HEK293 (cell line): ENCODE results near the gene MTMR1.

ENCODE experiments used
- CTCF ChIA-PET: fragments of 350-600 bp; formaldehyde crosslinking; extraction: SDS; loops from one replicate; lab custom pipeline; 2021; ENCODE audit warnings: antibody characterized with exemption; lab: Yijun Ruan, JAX
- POLR2A ChIA-PET: fragments of 300-600 bp; formaldehyde crosslinking; extraction: SDS; loops from one replicate; lab custom pipeline; 2020; ENCODE audit warnings: antibody characterized with exemption, inconsistent platforms; lab: Yijun Ruan, JAX
- H3K27ac ChIP-seq: fragments of 200-500 bp; sonication (Bioruptor generic); 2 replicates; pipeline ENCODE4 v1.5.1; 2014; ENCODE audit warnings: low read depth, low read length, control low read depth, inconsistent platforms; ENCODE audit errors: extremely low read depth
- H3K36me3 ChIP-seq, 2 experiments: fragments of 200-500 bp in 1 of 2; sonication (Bioruptor generic) in 1 of 2; 1 replicate in 1 of 2; 2 replicates in 1 of 2; pipeline ENCODE4 v1.5.1; 2014 to 2017; ENCODE audit warnings: inconsistent platforms in 2 of 2, low read length in 2 of 2; ENCODE audit not compliant: control insufficient read depth in 2 of 2, insufficient read depth in 1 of 2
- H3K4me1 ChIP-seq: fragments of 200-500 bp; sonication (Bioruptor generic); 2 replicates; pipeline ENCODE4 v1.5.1; 2014; ENCODE audit warnings: mild to moderate bottlenecking, low read length, inconsistent platforms; ENCODE audit not compliant: control insufficient read depth, insufficient read depth
- H3K4me3 ChIP-seq: 2 replicates; pipeline ENCODE4 v1.5.1; 2011; ENCODE audit warnings: low read depth, mild to moderate bottlenecking, control low read depth, low read length, moderate library complexity
- H3K9me3 ChIP-seq: fragments of 200-500 bp; sonication (Bioruptor generic); 2 replicates; pipeline ENCODE4 v1.5.1; 2014; ENCODE audit warnings: low read depth, low read length, inconsistent platforms; ENCODE audit not compliant: control insufficient read depth, insufficient read depth
- BCL11B ChIP-seq: fragments of 450-650 bp; formaldehyde crosslinking; IDR thresholded peaks from 2 replicates; pipeline ENCODE4 v1.5.1; 2016; ENCODE audit warnings: low read depth, missing biosample characterization, missing genetic modification characterization
- GLIS1 ChIP-seq: fragments of 450-650 bp; formaldehyde crosslinking; IDR thresholded peaks from 2 replicates; pipeline ENCODE4 v1.5.1; 2016; ENCODE audit warnings: missing biosample characterization, missing genetic modification characterization
- KLF17 ChIP-seq: fragments of 450-650 bp; formaldehyde crosslinking; IDR thresholded peaks from 2 replicates; pipeline ENCODE4 v1.5.1; 2016; ENCODE audit warnings: missing biosample characterization, missing genetic modification characterization
- OVOL3 ChIP-seq: fragments of 450-650 bp; formaldehyde crosslinking; IDR thresholded peaks from 2 replicates; pipeline ENCODE4 v1.5.1; 2016; ENCODE audit warnings: missing biosample characterization, missing genetic modification characterization
- PATZ1 ChIP-seq: fragments of 450-650 bp; formaldehyde crosslinking; IDR thresholded peaks from 2 replicates; pipeline ENCODE4 v1.5.1; 2016; ENCODE audit warnings: missing biosample characterization, missing genetic modification characterization
- PRDM1 ChIP-seq: fragments of 450-650 bp; formaldehyde crosslinking; IDR thresholded peaks from 2 replicates; pipeline ENCODE4; 2016; ENCODE audit warnings: missing biosample characterization, missing genetic modification characterization
- SP3 ChIP-seq: fragments of 450-650 bp; formaldehyde crosslinking; IDR thresholded peaks from 2 replicates; pipeline ENCODE4 v1.5.1; 2016; ENCODE audit warnings: missing biosample characterization, missing genetic modification characterization
- SP7 ChIP-seq: fragments of 450-650 bp; formaldehyde crosslinking; IDR thresholded peaks from 2 replicates; pipeline ENCODE4 v1.5.1; 2016; ENCODE audit warnings: missing biosample characterization, missing genetic modification characterization
- ZBTB10 ChIP-seq: fragments of 450-650 bp; formaldehyde crosslinking; IDR thresholded peaks from 2 replicates; pipeline ENCODE4 v1.5.1; 2016; ENCODE audit warnings: missing biosample characterization, missing genetic modification characterization
- ZBTB20 ChIP-seq: fragments of 450-650 bp; formaldehyde crosslinking; IDR thresholded peaks from 2 replicates; pipeline ENCODE4 v1.5.1; 2016; ENCODE audit warnings: missing biosample characterization, missing genetic modification characterization
- ZBTB26 ChIP-seq: fragments of 450-650 bp; formaldehyde crosslinking; optimal IDR thresholded peaks from 2 replicates; pipeline ENCODE3; 2016; ENCODE audit warnings: missing biosample characterization, mild to moderate bottlenecking, missing genetic modification characterization
- ZEB2 ChIP-seq: fragments of 450-650 bp; formaldehyde crosslinking; IDR thresholded peaks from 2 replicates; pipeline ENCODE4 v1.5.1; 2016; ENCODE audit warnings: missing biosample characterization, missing genetic modification characterization
- ZIC2 ChIP-seq: fragments of 450-650 bp; formaldehyde crosslinking; IDR thresholded peaks from 2 replicates; pipeline ENCODE4 v1.5.1; 2016; ENCODE audit warnings: missing biosample characterization, missing genetic modification characterization
- ZNF132 ChIP-seq: fragments of 450-650 bp; formaldehyde crosslinking; IDR thresholded peaks from 2 replicates; pipeline ENCODE4 v1.5.1; 2017; ENCODE audit warnings: missing biosample characterization, missing genetic modification characterization, borderline replicate concordance
- ZNF140 ChIP-seq: fragments of 450-650 bp; formaldehyde crosslinking; IDR thresholded peaks from 2 replicates; pipeline ENCODE4 v1.5.1; 2016; ENCODE audit warnings: missing biosample characterization, missing genetic modification characterization
- ZNF146 ChIP-seq: fragments of 450-650 bp; formaldehyde crosslinking; IDR thresholded peaks from 2 replicates; pipeline ENCODE4 v1.5.1; 2016; ENCODE audit warnings: missing biosample characterization, missing genetic modification characterization
- ZNF2 ChIP-seq: fragments of 450-650 bp; formaldehyde crosslinking; IDR thresholded peaks from 2 replicates; pipeline ENCODE4 v1.5.1; 2016; ENCODE audit warnings: missing biosample characterization, missing genetic modification characterization
- ZNF335 ChIP-seq: fragments of 450-650 bp; formaldehyde crosslinking; conservative IDR thresholded peaks from 2 replicates; pipeline ENCODE4 v1.5.1; 2016; ENCODE audit warnings: missing biosample characterization, missing genetic modification characterization
- ZNF398 ChIP-seq: fragments of 450-650 bp; formaldehyde crosslinking; IDR thresholded peaks from 2 replicates; pipeline ENCODE4 v1.5.1; 2017; ENCODE audit warnings: missing biosample characterization, missing genetic modification characterization
- ZNF473 ChIP-seq: fragments of 450-650 bp; formaldehyde crosslinking; IDR thresholded peaks from 2 replicates; pipeline ENCODE4 v1.5.1; 2017; ENCODE audit warnings: missing biosample characterization, missing genetic modification characterization
- ZNF558 ChIP-seq: fragments of 450-650 bp; formaldehyde crosslinking; IDR thresholded peaks from 2 replicates; pipeline ENCODE4 v1.5.1; 2016; ENCODE audit warnings: missing biosample characterization, missing genetic modification characterization
- ZNF571 ChIP-seq: fragments of 450-650 bp; formaldehyde crosslinking; IDR thresholded peaks from 2 replicates; pipeline ENCODE4 v1.5.0; 2017; ENCODE audit warnings: missing biosample characterization, missing genetic modification characterization
- ZNF76 ChIP-seq: fragments of 450-650 bp; formaldehyde crosslinking; IDR thresholded peaks from 2 replicates; pipeline ENCODE4; 2016; ENCODE audit warnings: low read depth, missing biosample characterization, missing genetic modification characterization, borderline replicate concordance
- ZNF776 ChIP-seq: fragments of 450-650 bp; formaldehyde crosslinking; IDR thresholded peaks from 2 replicates; pipeline ENCODE4 v1.5.0; 2017; ENCODE audit warnings: missing biosample characterization, missing genetic modification characterization, borderline replicate concordance
- ZXDB ChIP-seq: fragments of 450-650 bp; formaldehyde crosslinking; IDR thresholded peaks from 2 replicates; pipeline ENCODE4 v1.5.1; 2016; ENCODE audit warnings: missing biosample characterization, missing genetic modification characterization

The MTMR1 gene

GRCh38 chrX:150692831-150693724 is at the start of gene MTMR1:
Gene MTMR1 (plus strand): TSS chrX:150693396. CDS start chrX:150693531, 135 bp downstream.
- H3K4me1 ChIP-seq: no peaks in the 10 kb centered on the region; the same call in 1 of the 2 replicates
- H3K4me3 ChIP-seq: peak within 1 kb of the TSS; percentile 35
- H3K36me3 ChIP-seq: peaks cover 0 to 5% of the 10 kb centered on the region in 2 experiments; a peak in 1 of 3 replicates
- no peaks in the 10 kb centered on the region for H3K9me3 ChIP-seq
- CTCF ChIA-PET: interaction anchor here (0.6 to 2.4 kb wide), 2 partner anchors 9 to 540 kb away, joined by 3 to 20 read pairs; no protein-coding TSS in a partner anchor
- POLR2A ChIA-PET: interaction anchor here (0.6 to 2.1 kb wide), 7 partner anchors 8 to 753 kb away, joined by 3 to 14 read pairs (median 5); no protein-coding TSS in a partner anchor
- peak within 1 kb of the TSS; percentile 75; the same call in 1 of the 2 replicates for H3K27ac ChIP-seq
- TF ChIP-seq ZNF558 (no peak), SP7 (tag by site-specific recombination) (0 out of 2 replicates have a peak, but pooled peaks have one; percentile 18), ZNF473 (tag by site-specific recombination) (no peak), ZXDB (tag by site-specific recombination) (no peak), OVOL3 (tag by site-specific recombination) (no peak), ZEB2 (tag by site-specific recombination) (no peak), GLIS1 (peak; percentile 37; the same call in 1 of the 2 replicates), ZNF140 (tag by site-specific recombination) (peak; percentile 99), ZNF146 (tag by site-specific recombination) (no peak), PATZ1 (tag by site-specific recombination) (peak; percentile 60), PRDM1 (tag by site-specific recombination) (no peak), ZNF398 (tag by site-specific recombination) (peak; percentile 77), BCL11B (tag by site-specific recombination) (no peak), ZNF2 (tag by site-specific recombination) (no peak), SP3 (tag by site-specific recombination) (0 out of 2 replicates have a peak, but pooled peaks have one; percentile 30), ZBTB10 (0 out of 2 replicates have a peak, but pooled peaks have one; percentile 56), ZBTB26 (tag by site-specific recombination) (peak; percentile 28), ZNF132 (no peak), ZNF776 (tag by site-specific recombination) (no peak), ZNF335 (0 out of 2 replicates have a peak, but pooled peaks have one; percentile 36), ZNF571 (tag by site-specific recombination) (no peak), KLF17 (tag by site-specific recombination) (no peak), ZIC2 (tag by site-specific recombination) (0 out of 2 replicates have a peak, but pooled peaks have one; percentile 26), ZNF76 (tag by site-specific recombination) (peak; percentile 26; the same call in 1 of the 2 replicates), ZBTB20 (tag by site-specific recombination) (peak; percentile 51; the same call in 1 of the 2 replicates)
